H9 (cell line): ENCODE measurements around the gene MARF1. TPM values are rescaled to one million over a fixed set of nuclear protein-coding genes. Genes with fewer than 3 reads are reported as not detected.

Source experiments
- DNase-seq: peaks from one replicate; pipeline ENCODE4 v3.0.0-alpha.2; 2017
- H2AFZ ChIP-seq: one replicate; pipeline ENCODE4 v1.6.1; 2013; ENCODE audit warnings: mild to moderate bottlenecking, low read length, control low read depth, moderate library complexity
- H2AK5ac ChIP-seq: 2 replicates; pipeline ENCODE4 v1.6.1; 2013; ENCODE audit warnings: low read length, control low read depth, mixed read lengths; ENCODE audit not compliant: insufficient read length
- H2BK120ac ChIP-seq: one replicate; pipeline ENCODE4 v1.6.1; 2013; ENCODE audit warnings: low read depth, mild to moderate bottlenecking, low read length, control low read depth, inconsistent platforms; ENCODE audit not compliant: poor library complexity, severe bottlenecking
- H2BK12ac ChIP-seq: 2 replicates; pipeline ENCODE4 v1.6.1; 2013; ENCODE audit warnings: low read length, control low read depth, mixed read lengths, low read depth; ENCODE audit not compliant: insufficient read length
- H2BK15ac ChIP-seq: 2 replicates; pipeline ENCODE4 v1.6.1; 2013; ENCODE audit warnings: low read depth, low read length, control low read depth
- H2BK20ac ChIP-seq: one replicate; pipeline ENCODE4 v1.6.1; 2013; ENCODE audit warnings: low read depth, mild to moderate bottlenecking, low read length, control low read depth, inconsistent platforms; ENCODE audit not compliant: poor library complexity, severe bottlenecking
- H2BK5ac ChIP-seq: 2 replicates; pipeline ENCODE4 v1.6.1; 2013; ENCODE audit warnings: low read length, control low read depth, mixed read lengths; ENCODE audit not compliant: insufficient read length
- H3K14ac ChIP-seq: 2 replicates; pipeline ENCODE4 v1.6.1; 2013; ENCODE audit warnings: low read length, control low read depth; ENCODE audit not compliant: insufficient read depth
- H3K18ac ChIP-seq: 2 replicates; pipeline ENCODE4 v1.6.1; 2013; ENCODE audit warnings: low read depth, mild to moderate bottlenecking, mixed read lengths, low read length, control low read depth; ENCODE audit not compliant: insufficient read length
- H3K23ac ChIP-seq: 2 replicates; pipeline ENCODE4 v1.6.1; 2013; ENCODE audit warnings: low read length, control low read depth, mixed read lengths, low read depth; ENCODE audit not compliant: insufficient read length
- H3K23me2 ChIP-seq: 2 replicates; pipeline ENCODE4 v1.6.1; 2013; ENCODE audit warnings: low read depth, mild to moderate bottlenecking, mixed read lengths, low read length, control low read depth; ENCODE audit not compliant: insufficient read length, poor library complexity, severe bottlenecking
- H3K27ac ChIP-seq: 2 replicates; pipeline ENCODE4 v1.5.1; 2013; ENCODE audit warnings: low read length, control low read depth, mixed read lengths, low read depth; ENCODE audit not compliant: insufficient read length
- H3K27me3 ChIP-seq: 2 replicates; pipeline ENCODE4 v1.6.1; 2013; ENCODE audit warnings: low read length, control low read depth, inconsistent platforms; ENCODE audit not compliant: insufficient read depth
- H3K4ac ChIP-seq: 2 replicates; pipeline ENCODE4 v1.6.1; 2013; ENCODE audit warnings: low read depth, mild to moderate bottlenecking, control low read depth, inconsistent platforms, low read length, moderate library complexity
- H3K4me1 ChIP-seq: 2 replicates; pipeline ENCODE4 v1.6.1; 2013; ENCODE audit warnings: low read length, control low read depth, inconsistent platforms; ENCODE audit not compliant: insufficient read depth
- H3K4me2 ChIP-seq: 2 replicates; pipeline ENCODE4 v1.6.1; 2013; ENCODE audit warnings: low read length, control low read depth, mixed read lengths; ENCODE audit not compliant: insufficient read length, insufficient read depth
- H3K56ac ChIP-seq: 2 replicates; pipeline ENCODE4 v1.6.1; 2013; ENCODE audit warnings: low read depth, mild to moderate bottlenecking, mixed read lengths, low read length, control low read depth; ENCODE audit not compliant: insufficient read length
- H3K79me1 ChIP-seq: 2 replicates; pipeline ENCODE4 v1.6.1; 2013; ENCODE audit warnings: low read depth, mild to moderate bottlenecking, moderate library complexity, low read length, control low read depth, inconsistent platforms; ENCODE audit not compliant: insufficient read depth, poor library complexity, severe bottlenecking
- H3K79me2 ChIP-seq: 2 replicates; pipeline ENCODE4 v1.6.1; 2013; ENCODE audit warnings: low read length, control low read depth, inconsistent platforms; ENCODE audit not compliant: insufficient read depth
- H3K9ac ChIP-seq: 2 replicates; pipeline ENCODE4 v1.6.1; 2013; ENCODE audit warnings: low read length, control low read depth, mixed read lengths; ENCODE audit not compliant: insufficient read length; ENCODE audit errors: extremely low read depth
- H3K9me3 ChIP-seq: one replicate; pipeline ENCODE4 v1.6.1; 2013; ENCODE audit warnings: low read depth, low read length, inconsistent platforms; ENCODE audit not compliant: control insufficient read depth
- H3T11ph ChIP-seq: one replicate; pipeline ENCODE4 v1.6.1; 2013; ENCODE audit warnings: mild to moderate bottlenecking, low read length, control low read depth, inconsistent platforms
- H4K20me1 ChIP-seq: one replicate; pipeline ENCODE4 v1.6.1; 2013; ENCODE audit not compliant: control insufficient read depth, insufficient read length, insufficient read depth
- H4K5ac ChIP-seq: 2 replicates; pipeline ENCODE4 v1.6.1; 2013; ENCODE audit warnings: low read depth, mild to moderate bottlenecking, mixed read lengths, low read length, control low read depth; ENCODE audit not compliant: insufficient read length
- H4K8ac ChIP-seq: replicated peaks from 2 replicates; pipeline ENCODE4 v1.6.1; 2013; ENCODE audit warnings: low read length, control low read depth, mixed read lengths, low read depth; ENCODE audit not compliant: insufficient read length
- H4K91ac ChIP-seq: 2 replicates; pipeline ENCODE4 v1.6.1; 2013; ENCODE audit warnings: low read depth, mild to moderate bottlenecking, moderate library complexity, mixed read lengths, low read length, control low read depth; ENCODE audit not compliant: insufficient read length
- H3K27ac Mint-ChIP-seq, 3 experiments: 2 replicates in 2 of 3; 3 replicates in 1 of 3; pipeline ENCODE4 v1.8.0; 2020 to 2021; ENCODE audit warnings: mixed read lengths in 3 of 3, mild to moderate bottlenecking in 1 of 3, moderate library complexity in 1 of 3
- H3K27me3 Mint-ChIP-seq: 2 replicates; pipeline ENCODE4 v1.8.0; 2021; ENCODE audit warnings: low read depth, mild to moderate bottlenecking, moderate library complexity, mixed read lengths
- H3K36me3 Mint-ChIP-seq, 3 experiments: 2 replicates in 2 of 3; 3 replicates in 1 of 3; pipeline ENCODE4 v1.8.0; 2020 to 2021; ENCODE audit warnings: low read depth in 3 of 3, mixed read lengths in 3 of 3; ENCODE audit not compliant: insufficient read depth in 1 of 3
- H3K4me1 Mint-ChIP-seq, 2 experiments: 2 replicates each; pipeline ENCODE4 v1.8.0; 2020; ENCODE audit warnings: mixed read lengths in 2 of 2
- H3K4me3 Mint-ChIP-seq, 2 experiments: 2 replicates in 1 of 2; 3 replicates in 1 of 2; pipeline ENCODE4 v1.8.0; 2020 to 2021; ENCODE audit warnings: mild to moderate bottlenecking in 2 of 2, mixed read lengths in 2 of 2, moderate library complexity in 1 of 2
- H3K9me3 Mint-ChIP-seq, 2 experiments: 2 replicates in 1 of 2; 3 replicates in 1 of 2; pipeline ENCODE4 v1.8.0; 2020; ENCODE audit warnings: mild to moderate bottlenecking in 2 of 2, mixed read lengths in 2 of 2, moderate library complexity in 1 of 2
- WGBS: extraction: QIAGEN DNeasy Blood & Tissue Kit; methylation state at CpG from one replicate; pipeline ENCODE4 v1.1.7; 2013; ENCODE audit warnings: missing lambda C conversion rate, low lambda C conversion rate, mixed read lengths; ENCODE audit not compliant: insufficient read length; ENCODE audit errors: extremely low coverage; 5-methylcytosine and 5-hydroxymethylcytosine counted together
- total RNA-seq: library from RNA; stranded (reverse); gene quantifications from 2 replicates; pipeline ENCODE4 v1.2.1, GENCODE V29; 2021
- TF ChIP-seq, protein P1 (sequence below): fragments of 200-600 bp; sonication (generic); conservative IDR thresholded peaks from 3 replicates; pipeline ENCODE4 v1.8.0; 2021; ENCODE audit warnings: antibody characterized with exemption, mild to moderate bottlenecking

The MARF1 gene
- total RNA-seq, 1 experiment from 2014 or later: 23.3 TPM

DNA sequence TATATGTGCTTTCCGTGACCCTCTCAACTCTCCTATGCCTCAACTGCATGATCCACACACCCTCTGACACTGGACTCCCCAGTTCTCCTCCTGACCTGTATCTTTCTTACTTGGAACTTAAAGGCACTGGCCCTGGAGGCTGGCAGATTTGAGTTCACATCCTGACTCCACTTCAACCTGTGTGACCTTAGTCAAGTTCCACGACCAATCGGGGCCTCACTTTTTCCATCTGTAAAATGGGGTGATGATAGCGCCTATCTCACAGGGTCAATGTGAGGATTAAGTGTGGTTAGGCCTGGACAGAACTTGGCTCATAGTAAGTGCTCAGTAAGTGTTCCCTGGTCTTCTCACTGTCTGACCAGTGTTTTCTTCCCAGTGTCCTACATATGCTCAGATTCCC lies 25.1 kb downstream of the MARF1 start:
- Mint-ChIP-seq H3K27me3 (no peaks in the 10 kb centered on the region), H3K4me3 (no peak overlapping the region), H3K36me3 (peaks cover 20 to 87% (median 56%) of the 10 kb centered on the region in 3 experiments; a peak in 6 of 7 replicates), H3K9me3 (no peaks in the 10 kb centered on the region), H3K27ac (no peak overlapping the region), H3K4me1 (no peaks in the 10 kb centered on the region)
- no peaks in the 10 kb centered on the region for H4K20me1 ChIP-seq
- no peak overlapping the region for H3K23ac ChIP-seq
- H3T11ph ChIP-seq: no peak overlapping the region
- H3K79me2 ChIP-seq: no peaks in the 10 kb centered on the region
- H3K14ac ChIP-seq: no peak overlapping the region
- no peak for DNase-seq
- H3K27me3 ChIP-seq: no peaks in the 10 kb centered on the region
- H3K79me1 ChIP-seq: no peaks in the 10 kb centered on the region
- H4K8ac ChIP-seq: no peak overlapping the region
- TF ChIP-seq, protein P1, sequence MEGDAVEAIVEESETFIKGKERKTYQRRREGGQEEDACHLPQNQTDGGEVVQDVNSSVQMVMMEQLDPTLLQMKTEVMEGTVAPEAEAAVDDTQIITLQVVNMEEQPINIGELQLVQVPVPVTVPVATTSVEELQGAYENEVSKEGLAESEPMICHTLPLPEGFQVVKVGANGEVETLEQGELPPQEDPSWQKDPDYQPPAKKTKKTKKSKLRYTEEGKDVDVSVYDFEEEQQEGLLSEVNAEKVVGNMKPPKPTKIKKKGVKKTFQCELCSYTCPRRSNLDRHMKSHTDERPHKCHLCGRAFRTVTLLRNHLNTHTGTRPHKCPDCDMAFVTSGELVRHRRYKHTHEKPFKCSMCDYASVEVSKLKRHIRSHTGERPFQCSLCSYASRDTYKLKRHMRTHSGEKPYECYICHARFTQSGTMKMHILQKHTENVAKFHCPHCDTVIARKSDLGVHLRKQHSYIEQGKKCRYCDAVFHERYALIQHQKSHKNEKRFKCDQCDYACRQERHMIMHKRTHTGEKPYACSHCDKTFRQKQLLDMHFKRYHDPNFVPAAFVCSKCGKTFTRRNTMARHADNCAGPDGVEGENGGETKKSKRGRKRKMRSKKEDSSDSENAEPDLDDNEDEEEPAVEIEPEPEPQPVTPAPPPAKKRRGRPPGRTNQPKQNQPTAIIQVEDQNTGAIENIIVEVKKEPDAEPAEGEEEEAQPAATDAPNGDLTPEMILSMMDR: no peak
- H4K5ac ChIP-seq: no peak overlapping the region
- H2BK20ac ChIP-seq: no peak overlapping the region
- H2BK12ac ChIP-seq: no peak overlapping the region
- no peak overlapping the region for H2BK120ac ChIP-seq
- H3K27ac ChIP-seq: no peak overlapping the region
- H3K9ac ChIP-seq: no peak overlapping the region
- no peak overlapping the region for H4K91ac ChIP-seq
- H3K4me1 ChIP-seq: no peaks in the 10 kb centered on the region
- no peak overlapping the region for H2AFZ ChIP-seq
- H2AK5ac ChIP-seq: no peak overlapping the region
- no peak overlapping the region for H3K56ac ChIP-seq
- H3K18ac ChIP-seq: no peak overlapping the region
- WGBS: no CpG with 5 or more reads among the region's 4 CpGs
- H2BK15ac ChIP-seq: no peak overlapping the region
- H3K4me2 ChIP-seq: no peak overlapping the region
- no peaks in the 10 kb centered on the region for H3K9me3 ChIP-seq
- H2BK5ac ChIP-seq: no peak overlapping the region
- no peak overlapping the region for H3K4ac ChIP-seq
- H3K23me2 ChIP-seq: no peaks in the 10 kb centered on the region
